HEK293 (cell line): ENCODE measurements around the gene QARS1.
A peak's percentile ranks its signal among the peaks of the same experiment; 100 is the strongest.

ENCODE experiments used
- ATF2 ChIP-seq: fragments of 450-650 bp; formaldehyde crosslinking; IDR thresholded peaks from 2 replicates; pipeline ENCODE4 v1.5.1; 2016; ENCODE audit warnings: missing biosample characterization, missing genetic modification characterization, low read depth
- BCL11A ChIP-seq: fragments of 450-650 bp; formaldehyde crosslinking; IDR thresholded peaks from 2 replicates; pipeline ENCODE4 v1.5.1; 2016; ENCODE audit warnings: low read depth, missing biosample characterization, missing genetic modification characterization
- IKZF3 ChIP-seq: fragments of 450-650 bp; IDR thresholded peaks from 2 replicates; pipeline ENCODE4 v1.5.0; 2018; ENCODE audit warnings: missing biosample characterization, mild to moderate bottlenecking, missing genetic modification characterization, moderate library complexity
- INSM2 ChIP-seq: fragments of 450-650 bp; formaldehyde crosslinking; IDR thresholded peaks from 2 replicates; pipeline ENCODE4 v1.5.1; 2016; ENCODE audit warnings: missing biosample characterization, missing genetic modification characterization
- OSR2 ChIP-seq: fragments of 450-650 bp; formaldehyde crosslinking; IDR thresholded peaks from 2 replicates; pipeline ENCODE4 v1.5.1; 2016; ENCODE audit warnings: missing biosample characterization, missing genetic modification characterization
- REST ChIP-seq: fragments of 450-650 bp; formaldehyde crosslinking; IDR thresholded peaks from 2 replicates; pipeline ENCODE4 v1.5.1; 2016; ENCODE audit warnings: missing biosample characterization, missing genetic modification characterization
- SP2 ChIP-seq: fragments of 450-650 bp; formaldehyde crosslinking; IDR thresholded peaks from 2 replicates; pipeline ENCODE4 v1.5.1; 2016; ENCODE audit warnings: missing biosample characterization, missing genetic modification characterization
- SP3 ChIP-seq: fragments of 450-650 bp; formaldehyde crosslinking; IDR thresholded peaks from 2 replicates; pipeline ENCODE4 v1.5.1; 2016; ENCODE audit warnings: missing biosample characterization, missing genetic modification characterization
- ZBTB48 ChIP-seq: fragments of 450-650 bp; formaldehyde crosslinking; IDR thresholded peaks from 2 replicates; pipeline ENCODE4 v1.5.1; 2016; ENCODE audit warnings: missing biosample characterization, missing genetic modification characterization
- ZBTB7A ChIP-seq: fragments of 450-650 bp; formaldehyde crosslinking; IDR thresholded peaks from 2 replicates; pipeline ENCODE4 v1.5.1; 2016; ENCODE audit warnings: low read depth, missing biosample characterization, missing genetic modification characterization
- ZFP3 ChIP-seq: fragments of 450-650 bp; formaldehyde crosslinking; IDR thresholded peaks from 2 replicates; pipeline ENCODE4 v1.5.1; 2016; ENCODE audit warnings: low read depth, missing biosample characterization, missing genetic modification characterization
- ZNF148 ChIP-seq: fragments of 450-650 bp; formaldehyde crosslinking; IDR thresholded peaks from 2 replicates; pipeline ENCODE4 v1.5.0; 2017; ENCODE audit warnings: missing biosample characterization, missing genetic modification characterization, borderline replicate concordance
- ZNF184 ChIP-seq: fragments of 450-650 bp; IDR thresholded peaks from 2 replicates; pipeline ENCODE4 v1.5.1; 2018; ENCODE audit warnings: missing biosample characterization, mild to moderate bottlenecking, missing genetic modification characterization
- ZNF214 ChIP-seq: fragments of 450-650 bp; formaldehyde crosslinking; IDR thresholded peaks from 2 replicates; pipeline ENCODE4 v1.5.1; 2017; ENCODE audit warnings: missing biosample characterization, mild to moderate bottlenecking, missing genetic modification characterization, borderline replicate concordance
- ZNF221 ChIP-seq: fragments of 450-650 bp; formaldehyde crosslinking; IDR thresholded peaks from 2 replicates; pipeline ENCODE4 v1.5.1; 2017; ENCODE audit warnings: missing biosample characterization, missing genetic modification characterization, borderline replicate concordance
- ZNF311 ChIP-seq: fragments of 450-650 bp; formaldehyde crosslinking; IDR thresholded peaks from 2 replicates; pipeline ENCODE4 v1.5.1; 2017; ENCODE audit warnings: missing biosample characterization, missing genetic modification characterization, borderline replicate concordance
- ZNF324 ChIP-seq: fragments of 450-650 bp; formaldehyde crosslinking; IDR thresholded peaks from 2 replicates; pipeline ENCODE4 v1.5.1; 2016; ENCODE audit warnings: missing biosample characterization, missing genetic modification characterization
- ZNF335 ChIP-seq: fragments of 450-650 bp; formaldehyde crosslinking; conservative IDR thresholded peaks from 2 replicates; pipeline ENCODE4 v1.5.1; 2016; ENCODE audit warnings: missing biosample characterization, missing genetic modification characterization
- ZNF341 ChIP-seq: fragments of 450-650 bp; formaldehyde crosslinking; IDR thresholded peaks from 2 replicates; pipeline ENCODE4; 2016; ENCODE audit warnings: low read depth, missing biosample characterization, missing genetic modification characterization
- ZNF354C ChIP-seq: fragments of 450-650 bp; formaldehyde crosslinking; IDR thresholded peaks from 2 replicates; pipeline ENCODE4 v1.5.1; 2016; ENCODE audit warnings: missing biosample characterization, missing genetic modification characterization, low read depth, borderline replicate concordance
- ZNF391 ChIP-seq: fragments of 450-650 bp; formaldehyde crosslinking; IDR thresholded peaks from 2 replicates; pipeline ENCODE4 v1.5.1; 2016; ENCODE audit warnings: low read depth, missing biosample characterization, missing genetic modification characterization, borderline replicate concordance
- ZNF48 ChIP-seq: fragments of 450-650 bp; formaldehyde crosslinking; IDR thresholded peaks from 2 replicates; pipeline ENCODE4 v1.5.1; 2016; ENCODE audit warnings: missing biosample characterization, missing genetic modification characterization
- ZNF510 ChIP-seq: fragments of 450-650 bp; formaldehyde crosslinking; IDR thresholded peaks from 2 replicates; pipeline ENCODE4 v1.5.1; 2018; ENCODE audit warnings: mild to moderate bottlenecking, missing genetic modification characterization, missing biosample characterization; ENCODE audit not compliant: insufficient replicate concordance
- ZNF623 ChIP-seq: fragments of 450-650 bp; formaldehyde crosslinking; IDR thresholded peaks from 2 replicates; pipeline ENCODE4 v1.5.1; 2016; ENCODE audit warnings: missing biosample characterization, missing genetic modification characterization
- ZNF660 ChIP-seq: fragments of 450-650 bp; IDR thresholded peaks from 2 replicates; pipeline ENCODE4 v1.5.1; 2018; ENCODE audit warnings: missing biosample characterization, mild to moderate bottlenecking, missing genetic modification characterization
- ZNF670 ChIP-seq: fragments of 450-650 bp; formaldehyde crosslinking; IDR thresholded peaks from 2 replicates; pipeline ENCODE4 v1.5.1; 2016; ENCODE audit warnings: missing biosample characterization, missing genetic modification characterization, low read depth
- ZNF701 ChIP-seq: fragments of 450-650 bp; formaldehyde crosslinking; IDR thresholded peaks from 2 replicates; pipeline ENCODE4 v1.5.1; 2016; ENCODE audit warnings: missing biosample characterization, missing genetic modification characterization
- ZNF707 ChIP-seq: fragments of 450-650 bp; formaldehyde crosslinking; IDR thresholded peaks from 2 replicates; pipeline ENCODE4 v1.5.1; 2016; ENCODE audit warnings: missing biosample characterization, missing genetic modification characterization
- ZNF768 ChIP-seq: fragments of 450-650 bp; formaldehyde crosslinking; IDR thresholded peaks from 2 replicates; pipeline ENCODE4 v1.5.1; 2018; ENCODE audit warnings: missing biosample characterization, mild to moderate bottlenecking, missing genetic modification characterization
- ZNF837 ChIP-seq: fragments of 450-650 bp; formaldehyde crosslinking; IDR thresholded peaks from 2 replicates; pipeline ENCODE4 v1.5.1; 2016; ENCODE audit warnings: missing biosample characterization, missing genetic modification characterization
- ZSCAN16 ChIP-seq: fragments of 450-650 bp; formaldehyde crosslinking; IDR thresholded peaks from 2 replicates; pipeline ENCODE4 v1.5.1; 2016; ENCODE audit warnings: missing biosample characterization, missing genetic modification characterization

The QARS1 gene

GRCh38 chr3:49092938-49093852 is 11.4 kb downstream of the QARS1 start (continued):
- TF ChIP-seq INSM2 (tag by site-specific recombination), result no peak; the same call in 1 of the 2 replicates
- TF ChIP-seq ZBTB7A, result 0 out of 2 replicates have a peak, but pooled peaks have one; percentile 24
- TF ChIP-seq ZNF311, result no peak
- no peak for TF ChIP-seq ZNF354C (tag by site-specific recombination)
- no peak for TF ChIP-seq ZNF768 (tag by site-specific recombination)
- no peak for TF ChIP-seq ZBTB48 (tag by site-specific recombination)
- TF ChIP-seq SP3 (tag by site-specific recombination), result peak; percentile 0; the same call in 1 of the 2 replicates
- TF ChIP-seq ZNF335 (tag by site-specific recombination), result peak; percentile 89
- no peak for TF ChIP-seq ZSCAN16
- no peak for TF ChIP-seq ZFP3 (tag by site-specific recombination)
- TF ChIP-seq ZNF341, result no peak
- no peak for TF ChIP-seq ZNF221 (tag by site-specific recombination)
- no peak for TF ChIP-seq ZNF701 (tag by site-specific recombination)
- TF ChIP-seq ZNF660 (tag by site-specific recombination), result no peak
- TF ChIP-seq ZNF48 (tag by site-specific recombination), result no peak
- TF ChIP-seq ZNF670 (tag by site-specific recombination), result no peak
- no peak for TF ChIP-seq ZNF148 (tag by site-specific recombination)
- no peak for TF ChIP-seq REST (tag by site-specific recombination)
- no peak; the same call in 1 of the 2 replicates for TF ChIP-seq ZNF324 (tag by site-specific recombination)
- TF ChIP-seq IKZF3 (tag by site-specific recombination), result no peak
- no peak for TF ChIP-seq ZNF214 (tag by site-specific recombination)
- no peak for TF ChIP-seq ZNF623 (tag by site-specific recombination)
- TF ChIP-seq BCL11A, result no peak
- TF ChIP-seq OSR2 (tag by site-specific recombination), result no peak
- TF ChIP-seq ATF2 (tag by site-specific recombination), result no peak
- no peak for TF ChIP-seq ZNF837 (tag by site-specific recombination)
- no peak for TF ChIP-seq ZNF391 (tag by site-specific recombination)
- TF ChIP-seq ZNF510 (tag by site-specific recombination), result no peak
- TF ChIP-seq ZNF184 (tag by site-specific recombination), result no peak
- peak; percentile 34; the same call in 1 of the 2 replicates for TF ChIP-seq SP2
- TF ChIP-seq ZNF707 (tag by site-specific recombination), result no peak
